Activated CD8-positive, alpha-beta memory T cell treated with anti-CD3 and anti-CD28 coated beads for 4 hours (primary cell): Measurements from ENCODE around the gene PEX5L.
"Not testable (repeated sequence)": the region's sequence is repeated elsewhere in the genome, so short reads cannot be mapped to it uniquely, and the experiment has no call there.

Experiments
- DNase-seq, 2 donors: peaks; one replicate each; pipeline ENCODE4 v3.0.0-alpha.2; 2020; ENCODE audit warnings: low read depth in 2 of 2

Gene PEX5L

GRCh38 chr3:180011927-180012326, 24.8 kb downstream of the PEX5L start:
- no peak for DNase-seq

GRCh38 chr3:180008318-180008717, 28.4 kb downstream of the PEX5L start:
- DNase-seq, result not testable (repeated sequence)

- no peak for DNase-seq
These were observed 32.2 kb downstream of the PEX5L start for GRCh38 chr3:180004542-180004941.

- DNase-seq, result no peak
These were observed 34.7 kb downstream of the PEX5L start for GRCh38 chr3:180002006-180002405.

- no peak for DNase-seq
These were observed 36.2 kb downstream of the PEX5L start for GRCh38 chr3:180000500-180000899.

GRCh38 chr3:179995406-179995805, 41.3 kb downstream of the PEX5L start:
- no peak for DNase-seq

GRCh38 chr3:179991883-179992282, 44.9 kb downstream of the PEX5L start:
- no peak for DNase-seq

GRCh38 chr3:179991104-179991503, 45.6 kb downstream of the PEX5L start:
- no peak for DNase-seq

GRCh38 chr3:179981646-179982045, 55.1 kb downstream of the PEX5L start:
- no peak for DNase-seq

- DNase-seq, result no peak
These were observed 59.4 kb downstream of the PEX5L start for GRCh38 chr3:179977356-179977755.

- no peak for DNase-seq
These were observed 62.8 kb downstream of the PEX5L start for GRCh38 chr3:179973931-179974361.

- DNase-seq, result no peak
These were observed 63.8 kb downstream of the PEX5L start for GRCh38 chr3:179972881-179973423.

GRCh38 chr3:179971280-179971679, 65.5 kb downstream of the PEX5L start:
- DNase-seq, result no peak

GRCh38 chr3:179970746-179971145, 66.0 kb downstream of the PEX5L start:
- DNase-seq, result no peak

- no peak for DNase-seq
These were observed 67.2 kb downstream of the PEX5L start for GRCh38 chr3:179969525-179969924.

GRCh38 chr3:179967622-179968021, 69.1 kb downstream of the PEX5L start:
- no peak for DNase-seq

- DNase-seq, result no peak
These were observed 71.8 kb downstream of the PEX5L start for GRCh38 chr3:179964890-179965289.

GRCh38 chr3:179962629-179963387, 73.9 kb downstream of the PEX5L start:
- no peak for DNase-seq

- DNase-seq, result no peak
These were observed 75.0 kb downstream of the PEX5L start for GRCh38 chr3:179961703-179962078.

- DNase-seq, result no peak
These were observed 75.5 kb downstream of the PEX5L start for GRCh38 chr3:179961071-179961702.

- no peak for DNase-seq
These were observed 78.0 kb downstream of the PEX5L start for GRCh38 chr3:179958759-179959158.

GRCh38 chr3:179958143-179958542, 78.6 kb downstream of the PEX5L start:
- no peak for DNase-seq

- DNase-seq, result no peak
These were observed 79.4 kb downstream of the PEX5L start for GRCh38 chr3:179957264-179957845.
